Mesothelial cell of epicardium (in vitro differentiated cells): ENCODE results near the gene SLC29A1. TPM values are rescaled to one million over a fixed set of nuclear protein-coding genes. Genes with fewer than 3 reads are reported as not detected.

Source experiments
- DNase-seq, 2 experiments: peaks; one replicate each; pipeline ENCODE4 v3.0.0; 2021; ENCODE audit warnings: low spot score in 2 of 2; ENCODE audit not compliant: unreplicated experiment in 2 of 2
- H3K27ac Mint-ChIP-seq: 2 replicates; pipeline ENCODE4 v1.8.0; 2021; ENCODE audit warnings: mixed read lengths
- H3K27me3 Mint-ChIP-seq: 2 replicates; pipeline ENCODE4 v1.8.0; 2021; ENCODE audit warnings: low read depth, mixed read lengths
- H3K36me3 Mint-ChIP-seq: 2 replicates; pipeline ENCODE4 v1.8.0; 2021; ENCODE audit warnings: mixed read lengths
- H3K4me1 Mint-ChIP-seq: 2 replicates; pipeline ENCODE4 v1.8.0; 2021; ENCODE audit warnings: mixed read lengths
- H3K4me3 Mint-ChIP-seq: 2 replicates; pipeline ENCODE4 v1.8.0; 2021; ENCODE audit warnings: mild to moderate bottlenecking, moderate library complexity, mixed read lengths
- H3K9me3 Mint-ChIP-seq: 2 replicates; pipeline ENCODE4 v1.8.0; 2021; ENCODE audit warnings: mixed read lengths
- total RNA-seq: library from RNA; stranded (reverse); gene quantifications from 3 replicates; pipeline ENCODE4 v1.2.1, GENCODE V29; 2021
- TF ChIP-seq, protein P1 (sequence below): fragments of 200-600 bp; sonication (generic); IDR thresholded peaks from one replicate; pipeline ENCODE4 v1.5.0; 2021; ENCODE audit warnings: antibody characterized with exemption; ENCODE audit not compliant: unreplicated experiment

SLC29A1 gene
- total RNA-seq, 1 donor from 2014 or later: 13.2 TPM

DNA sequence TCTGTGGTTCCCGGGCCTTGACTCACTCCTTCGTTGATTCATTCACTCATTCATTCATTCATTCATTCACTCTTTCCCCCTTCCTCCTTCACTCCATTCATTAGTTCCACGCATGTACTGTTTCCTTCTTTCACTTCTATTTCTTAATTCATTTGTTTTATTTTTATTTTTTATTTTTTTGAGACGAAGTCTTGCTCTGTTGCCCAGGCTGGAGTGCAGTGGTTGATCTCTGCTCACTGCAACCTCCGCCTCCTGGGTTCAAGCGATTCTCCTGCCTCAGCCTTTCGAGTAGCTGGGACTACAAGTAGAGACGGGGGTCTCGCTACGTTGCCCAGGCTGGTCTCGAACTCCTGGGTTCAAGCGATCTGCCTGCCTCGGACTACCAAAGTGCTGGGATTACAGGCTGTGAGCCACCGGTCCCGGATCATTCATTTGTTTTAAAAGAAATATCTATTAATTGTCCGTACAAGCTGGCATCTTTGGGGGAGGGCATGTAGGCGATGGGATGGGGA, 42.4 kb downstream of the SLC29A1 start:
- Mint-ChIP-seq H3K4me1 (peaks cover 31% of the 10 kb centered on the region), H3K9me3 (no peaks in the 10 kb centered on the region), H3K27ac (peak overlapping the region; percentile 77), H3K27me3 (peaks cover 32% of the 10 kb centered on the region), H3K36me3 (no peaks in the 10 kb centered on the region), H3K4me3 (peak overlapping the region; percentile 82)
- TF ChIP-seq, protein P1, sequence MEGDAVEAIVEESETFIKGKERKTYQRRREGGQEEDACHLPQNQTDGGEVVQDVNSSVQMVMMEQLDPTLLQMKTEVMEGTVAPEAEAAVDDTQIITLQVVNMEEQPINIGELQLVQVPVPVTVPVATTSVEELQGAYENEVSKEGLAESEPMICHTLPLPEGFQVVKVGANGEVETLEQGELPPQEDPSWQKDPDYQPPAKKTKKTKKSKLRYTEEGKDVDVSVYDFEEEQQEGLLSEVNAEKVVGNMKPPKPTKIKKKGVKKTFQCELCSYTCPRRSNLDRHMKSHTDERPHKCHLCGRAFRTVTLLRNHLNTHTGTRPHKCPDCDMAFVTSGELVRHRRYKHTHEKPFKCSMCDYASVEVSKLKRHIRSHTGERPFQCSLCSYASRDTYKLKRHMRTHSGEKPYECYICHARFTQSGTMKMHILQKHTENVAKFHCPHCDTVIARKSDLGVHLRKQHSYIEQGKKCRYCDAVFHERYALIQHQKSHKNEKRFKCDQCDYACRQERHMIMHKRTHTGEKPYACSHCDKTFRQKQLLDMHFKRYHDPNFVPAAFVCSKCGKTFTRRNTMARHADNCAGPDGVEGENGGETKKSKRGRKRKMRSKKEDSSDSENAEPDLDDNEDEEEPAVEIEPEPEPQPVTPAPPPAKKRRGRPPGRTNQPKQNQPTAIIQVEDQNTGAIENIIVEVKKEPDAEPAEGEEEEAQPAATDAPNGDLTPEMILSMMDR: no peak
- DNase-seq: no peak

DNA sequence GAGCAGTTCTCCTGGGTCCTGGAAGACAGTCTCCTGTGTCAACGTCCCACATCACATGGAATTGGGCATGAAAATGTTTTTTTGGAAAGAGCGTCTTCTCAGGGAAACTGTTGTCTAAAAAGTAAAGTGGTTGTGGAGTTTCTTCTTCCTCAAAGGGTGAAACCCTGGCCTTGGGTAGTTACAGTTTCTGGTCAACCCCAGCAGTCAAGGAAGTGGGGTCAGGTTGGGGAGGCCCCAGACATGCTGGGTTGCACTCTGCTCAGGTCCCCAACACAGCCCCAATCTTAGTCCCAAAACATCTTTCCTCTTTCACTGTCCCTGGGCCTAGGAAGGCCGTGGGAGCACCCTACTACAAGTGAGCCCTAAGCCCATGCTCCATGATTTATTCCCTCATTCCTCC, 43.0 kb downstream of the SLC29A1 start:
- Mint-ChIP-seq H3K27ac (peak overlapping the region; percentile 77), H3K4me1 (peaks cover 31% of the 10 kb centered on the region), H3K4me3 (peak overlapping the region; percentile 57), H3K9me3 (no peaks in the 10 kb centered on the region), H3K36me3 (no peaks in the 10 kb centered on the region), H3K27me3 (peaks cover 36% of the 10 kb centered on the region)
- no peak for DNase-seq
- TF ChIP-seq, protein P1: no peak

DNA sequence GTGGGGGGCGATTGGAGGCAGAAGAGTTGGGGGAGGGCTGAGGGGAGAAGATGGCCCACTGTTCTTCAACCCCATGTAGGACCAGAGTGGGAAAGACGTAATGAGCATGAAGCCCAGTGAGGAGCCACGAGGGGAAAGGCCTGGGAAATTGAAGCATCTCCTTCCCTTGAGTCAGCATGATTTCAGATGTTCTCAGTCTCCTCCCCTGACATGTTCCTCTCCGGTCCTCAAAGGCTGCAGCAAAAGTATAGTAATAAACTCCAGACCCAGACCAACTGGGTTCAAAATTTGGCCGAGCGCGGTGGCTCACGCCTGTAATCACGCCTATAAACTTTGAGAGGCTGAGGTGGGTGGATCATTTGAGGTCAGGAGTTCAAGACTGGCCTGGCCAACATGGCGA, 43.9 kb downstream of the SLC29A1 start:
- no peaks in the 10 kb centered on the region for H3K9me3 Mint-ChIP-seq
- TF ChIP-seq, protein P1: no peak
- no peak overlapping the region for H3K27ac Mint-ChIP-seq
- H3K27me3 Mint-ChIP-seq: peaks cover 45% of the 10 kb centered on the region
- peaks cover 31% of the 10 kb centered on the region for H3K4me1 Mint-ChIP-seq
- DNase-seq: no peak
- no peak overlapping the region for H3K4me3 Mint-ChIP-seq
- no peaks in the 10 kb centered on the region for H3K36me3 Mint-ChIP-seq

DNA sequence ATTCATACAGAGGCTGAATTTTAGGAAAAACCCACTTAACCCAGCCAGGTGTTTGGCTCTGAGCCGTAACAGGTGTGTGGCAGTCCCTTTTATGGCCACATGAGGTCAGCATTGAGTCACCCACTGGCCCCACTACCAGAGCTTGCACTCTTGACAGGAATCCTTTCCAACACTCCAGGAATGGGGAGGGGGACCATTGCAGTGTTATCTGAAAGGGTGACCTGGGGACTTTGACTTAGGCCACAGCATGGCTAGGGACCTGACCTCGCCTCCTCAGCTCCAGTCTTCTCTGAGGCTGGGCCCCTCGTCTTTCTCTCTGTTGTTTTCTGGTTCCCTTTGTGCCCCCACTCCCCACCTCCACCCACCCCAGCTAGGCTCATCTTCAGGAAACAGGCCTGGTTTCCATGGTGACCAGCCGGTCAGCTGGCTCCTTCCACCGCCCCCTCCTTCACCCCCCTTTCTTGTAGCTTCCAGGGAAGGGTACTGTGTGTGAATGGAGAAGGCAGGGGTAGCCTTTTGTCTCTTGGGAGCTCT, 44.8 kb downstream of the SLC29A1 start:
- Mint-ChIP-seq H3K4me3 (no peak overlapping the region), H3K36me3 (no peaks in the 10 kb centered on the region), H3K4me1 (peaks cover 23% of the 10 kb centered on the region), H3K9me3 (no peaks in the 10 kb centered on the region), H3K27ac (no peak overlapping the region), H3K27me3 (peaks cover 55% of the 10 kb centered on the region)
- peak in 1 of 2 experiments; percentile 80 for DNase-seq
- TF ChIP-seq, protein P1: peak; percentile 84

DNA sequence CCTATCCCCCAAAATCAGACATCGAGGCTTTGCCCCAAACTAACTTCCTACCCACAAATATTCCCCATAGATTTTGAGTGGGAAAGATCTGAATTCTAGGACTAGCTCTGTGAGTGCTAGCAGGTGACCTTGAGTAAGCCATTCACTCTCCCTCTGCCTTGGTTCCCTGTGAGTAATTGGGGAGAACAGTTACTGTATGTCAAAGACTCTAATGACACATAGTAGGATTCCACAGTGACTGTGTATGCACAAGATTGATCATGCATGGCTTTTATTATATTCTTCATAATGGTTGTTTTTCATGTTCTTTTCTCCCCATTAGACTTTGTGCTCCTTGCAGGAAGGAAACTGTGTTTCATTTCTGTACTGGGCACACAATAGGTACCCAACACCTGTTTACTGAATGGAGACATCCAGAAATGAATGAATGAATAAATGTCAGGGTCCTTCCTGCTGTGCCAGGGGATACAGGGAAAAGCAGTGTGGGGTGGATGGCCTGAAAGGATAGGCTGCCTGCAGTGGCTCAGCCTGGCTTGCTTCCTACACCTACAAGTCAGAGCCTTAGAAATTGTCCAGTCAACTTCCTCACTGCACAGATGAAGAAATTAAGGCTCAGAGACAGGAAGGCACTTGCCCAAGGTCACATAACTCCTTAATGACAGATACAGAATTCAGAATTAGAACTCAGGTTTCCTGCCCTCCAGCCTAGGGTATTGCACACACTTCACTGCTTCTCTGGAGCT, 46.0 kb downstream of the SLC29A1 start:
- Mint-ChIP-seq H3K9me3 (no peaks in the 10 kb centered on the region), H3K4me3 (peak overlapping the region; percentile 70), H3K27me3 (peaks cover 64% of the 10 kb centered on the region), H3K27ac (no peak overlapping the region), H3K36me3 (no peaks in the 10 kb centered on the region), H3K4me1 (peaks cover 11% of the 10 kb centered on the region)
- DNase-seq: no peak
- TF ChIP-seq, protein P1: no peak
